GM18873 (cell line): ENCODE data around the gene CD99L2.
"Not testable (repeated sequence)": the region's sequence is repeated elsewhere in the genome, so short reads cannot be mapped to it uniquely, and the experiment has no call there.

Experiments used
- ATAC-seq: cut with Tn5 transposase; IDR thresholded peaks from one replicate; pipeline ENCODE4 v1.9.1; 2021; ENCODE audit warnings: mild to moderate bottlenecking, moderate library complexity, moderate number of reproducible peaks; ENCODE audit not compliant: unreplicated experiment, low FRiP score

The CD99L2 gene

DNA sequence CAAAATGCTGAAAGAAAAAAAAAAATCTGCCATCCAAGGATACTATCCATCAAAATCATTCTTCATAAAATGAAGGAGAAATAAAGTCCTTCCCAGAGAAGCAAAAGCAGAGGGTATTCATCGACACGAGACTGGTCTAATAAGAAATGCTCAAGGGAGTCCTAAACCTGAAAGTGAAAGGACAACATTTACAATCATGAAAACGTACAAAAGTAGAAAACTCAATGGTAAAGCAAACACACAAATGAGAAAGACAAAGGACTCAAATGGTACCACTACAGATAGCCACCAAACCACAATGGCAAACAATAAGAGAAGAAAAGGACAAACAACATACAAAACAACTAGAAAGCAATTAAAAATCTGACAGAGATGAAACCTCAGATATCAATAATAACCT is 41.0 kb downstream of the CD99L2 start:
- no peak for ATAC-seq

DNA sequence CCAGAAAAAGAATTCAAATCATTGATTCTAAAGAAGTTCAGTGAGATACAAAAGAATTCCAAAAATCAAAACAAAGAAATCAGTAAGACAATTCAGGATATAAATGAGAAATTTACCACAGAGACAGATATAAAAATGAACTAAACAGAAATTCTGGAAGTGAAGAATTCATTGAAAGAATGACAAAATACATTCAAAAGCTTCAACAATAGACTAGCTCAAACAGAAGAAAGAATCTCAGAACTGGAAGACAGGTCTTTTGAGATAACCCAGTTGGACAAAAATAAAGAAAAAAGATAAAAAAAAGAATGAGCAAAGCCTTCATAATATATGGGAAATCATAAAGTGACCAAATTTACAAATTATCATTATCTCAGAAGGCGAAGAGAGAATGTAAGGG is 41.7 kb downstream of the CD99L2 start:
- no peak for ATAC-seq

DNA sequence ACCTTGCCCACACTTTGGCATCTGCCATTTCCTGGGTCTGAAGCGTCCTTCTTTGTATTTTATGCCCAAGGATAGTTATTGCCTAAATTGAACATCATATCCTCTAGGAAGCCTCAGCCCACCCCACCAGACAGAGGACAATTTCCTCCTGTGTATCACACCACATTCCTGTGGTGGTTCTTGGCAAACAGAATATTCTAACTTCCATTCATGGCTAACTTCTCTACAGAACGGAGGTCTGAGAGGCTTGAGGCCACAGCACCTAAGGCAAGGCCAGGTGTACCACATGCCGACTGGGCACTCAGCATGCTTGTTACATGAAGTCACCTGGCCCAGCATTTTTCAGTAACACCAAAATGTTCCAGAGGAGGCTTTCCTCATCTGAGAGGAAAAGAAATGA is 42.4 kb downstream of the CD99L2 start:
- no peak for ATAC-seq

DNA sequence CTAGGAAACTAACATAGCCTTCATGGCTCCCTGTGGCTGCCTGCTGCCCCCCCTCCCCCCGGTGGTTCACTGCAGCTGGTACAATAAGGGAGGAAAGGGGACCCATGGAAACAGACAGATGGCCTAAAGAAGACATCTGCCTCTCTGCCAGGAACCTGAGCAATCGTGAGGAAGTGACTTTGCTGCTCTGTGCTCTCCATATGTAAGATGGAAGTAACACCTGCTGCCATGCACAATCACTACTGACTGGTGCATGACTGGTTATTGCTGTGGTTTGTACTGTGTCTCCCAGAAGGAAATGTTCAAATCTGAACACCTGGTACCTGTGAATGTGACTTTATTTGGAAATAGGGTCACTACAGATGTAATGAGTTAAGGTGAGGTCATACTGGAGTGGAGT is 43.6 kb downstream of the CD99L2 start:
- no peak for ATAC-seq

DNA sequence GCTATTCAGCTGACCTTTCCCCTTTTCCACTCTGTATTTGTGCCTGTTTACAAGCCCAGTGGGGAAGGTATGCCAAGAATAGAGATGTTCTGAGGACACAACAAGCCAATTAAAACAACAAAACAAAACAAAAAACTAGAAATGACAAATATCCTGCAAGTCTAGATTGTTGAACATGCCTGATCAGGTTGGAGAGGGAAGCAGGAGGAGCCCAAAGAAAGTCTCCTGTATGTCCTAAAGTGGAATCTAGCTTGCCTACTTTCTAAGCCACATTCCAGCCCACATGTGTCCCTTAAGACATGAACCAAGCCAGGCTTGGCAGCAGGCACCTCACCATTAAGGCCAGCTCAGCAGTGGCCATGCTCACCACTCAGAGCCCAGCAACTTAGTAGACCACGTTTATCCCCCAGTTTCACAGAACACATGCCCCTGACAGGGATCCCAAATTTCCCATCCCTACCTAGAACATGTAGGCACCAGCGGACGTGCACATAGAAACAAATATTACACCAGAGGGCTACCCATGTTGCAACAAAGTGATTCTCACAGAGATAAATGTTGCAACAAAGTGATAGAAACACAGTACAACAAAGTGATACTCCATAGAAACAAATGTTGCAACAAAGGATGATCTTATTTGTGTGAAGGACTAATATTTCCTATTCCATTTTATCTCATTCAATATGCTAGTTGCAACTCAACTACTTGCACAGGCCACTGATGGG is 48.3 kb downstream of the CD99L2 start:
- no peak for ATAC-seq

DNA sequence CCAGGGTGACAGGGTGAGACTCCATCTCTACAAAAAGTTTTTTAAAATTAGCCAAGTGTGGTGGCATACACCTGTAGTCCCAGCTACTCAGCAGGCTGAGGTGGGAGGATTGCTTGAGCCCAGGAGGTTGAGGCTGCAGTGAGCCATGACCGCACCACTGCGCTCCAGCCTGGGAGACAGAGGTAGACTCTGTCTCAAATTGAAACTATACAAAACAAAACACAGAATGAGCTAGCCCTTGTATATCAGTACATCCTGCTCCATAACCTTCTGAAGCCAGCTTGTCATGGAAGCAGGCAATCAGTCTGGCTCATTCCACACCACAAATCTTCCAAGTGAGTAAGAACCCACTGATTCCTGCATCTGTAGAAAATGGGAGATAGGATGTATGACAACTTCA is 49.0 kb downstream of the CD99L2 start:
- no peak for ATAC-seq

DNA sequence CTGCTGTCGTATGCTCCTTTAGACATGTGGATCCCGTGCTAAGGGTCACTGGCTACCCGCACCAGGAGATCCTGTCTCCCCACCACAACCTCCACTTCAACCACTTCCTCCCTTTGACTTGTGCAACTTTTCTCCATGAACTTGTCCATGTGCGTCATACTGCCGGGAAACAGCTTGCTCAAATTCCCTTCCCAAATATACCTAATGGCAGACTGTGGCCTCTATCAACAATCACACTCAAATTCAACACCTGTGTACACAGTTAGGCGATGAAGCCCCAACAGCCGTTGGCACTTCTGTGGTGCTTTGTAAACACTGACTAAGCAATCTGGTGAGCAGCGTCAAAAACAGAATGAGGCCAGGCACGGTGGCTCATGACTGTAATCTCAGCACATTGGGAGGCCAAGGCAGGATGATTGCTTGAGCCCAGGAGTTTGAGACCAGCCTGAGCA is 49.5 kb downstream of the CD99L2 start:
- no peak for ATAC-seq

DNA sequence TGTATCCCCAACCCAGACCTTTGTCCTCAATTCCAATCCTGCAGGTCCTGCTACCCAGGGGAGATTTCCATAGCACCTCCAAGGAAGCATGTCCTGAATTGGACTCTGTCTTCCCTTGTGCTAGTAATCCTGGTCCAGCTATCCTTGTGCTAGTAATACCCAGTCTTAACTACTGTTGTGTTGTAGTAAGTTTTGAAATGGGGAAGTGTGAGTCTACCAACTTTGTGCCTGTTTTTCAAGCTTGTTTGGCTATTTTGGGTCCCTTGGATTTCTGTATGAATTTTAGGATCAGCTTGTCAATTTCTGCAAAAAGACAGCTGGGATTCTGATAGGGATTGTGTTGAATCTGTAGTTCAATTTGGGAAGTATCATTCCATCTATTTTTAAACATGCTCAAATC is 51.4 kb downstream of the CD99L2 start:
- ATAC-seq, result no peak

DNA sequence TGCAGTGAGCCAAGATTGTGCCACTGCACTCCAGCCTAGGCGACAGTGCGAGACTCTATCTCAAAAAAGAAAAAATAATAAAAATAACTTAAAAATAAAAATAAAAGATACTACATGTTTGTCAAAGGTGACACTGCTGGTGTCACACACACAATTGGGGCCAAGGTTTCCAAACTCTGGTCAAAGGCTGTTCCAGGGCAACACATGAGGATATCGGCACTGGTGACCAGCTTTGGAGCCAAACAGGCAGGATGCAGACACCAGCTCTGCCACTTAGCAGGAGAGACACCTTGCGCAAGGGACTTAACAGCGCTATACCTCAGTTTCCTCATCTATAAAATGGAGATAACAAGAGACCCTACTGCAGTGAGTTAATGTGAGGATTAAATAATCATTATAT is 52.3 kb downstream of the CD99L2 start:
- no peak for ATAC-seq

DNA sequence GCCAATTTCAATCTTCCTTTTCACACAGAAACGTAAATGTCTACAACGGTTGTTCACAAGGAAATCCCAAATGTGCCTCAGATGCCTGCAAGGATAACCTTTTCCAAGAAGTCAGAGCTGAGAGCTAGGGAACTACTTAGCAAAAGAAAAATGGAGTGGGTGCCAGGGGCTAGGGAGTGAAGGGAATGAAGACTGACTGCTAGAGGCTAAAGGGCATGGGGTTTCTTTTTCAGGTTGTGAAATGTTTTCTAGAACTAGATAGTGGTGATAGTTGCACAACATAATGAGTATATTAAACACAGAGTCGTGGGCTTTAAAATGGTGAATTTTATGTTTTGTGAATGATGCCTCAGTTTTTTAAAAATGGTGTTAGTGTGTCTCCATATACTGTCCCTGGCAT is 53.4 kb downstream of the CD99L2 start:
- no peak for ATAC-seq

DNA sequence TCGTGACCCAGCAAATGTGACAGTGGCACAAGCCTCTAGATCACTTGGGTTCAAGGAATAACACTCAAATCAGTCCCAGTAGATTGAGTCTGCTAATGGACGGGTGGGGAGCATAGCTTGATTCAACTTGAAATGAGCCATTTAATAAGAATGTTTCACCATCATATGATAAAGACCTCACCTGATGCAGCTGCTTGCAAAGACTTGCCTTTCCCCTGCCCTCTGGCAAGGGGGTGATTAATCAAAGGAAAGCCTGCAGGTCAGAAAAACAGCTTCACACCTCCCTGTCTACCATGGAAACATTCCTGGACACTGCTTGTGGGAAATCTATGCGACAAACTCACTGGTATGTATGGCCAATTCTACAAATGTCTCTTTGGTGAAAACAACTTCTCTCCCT is 54.5 kb downstream of the CD99L2 start:
- no peak for ATAC-seq

DNA sequence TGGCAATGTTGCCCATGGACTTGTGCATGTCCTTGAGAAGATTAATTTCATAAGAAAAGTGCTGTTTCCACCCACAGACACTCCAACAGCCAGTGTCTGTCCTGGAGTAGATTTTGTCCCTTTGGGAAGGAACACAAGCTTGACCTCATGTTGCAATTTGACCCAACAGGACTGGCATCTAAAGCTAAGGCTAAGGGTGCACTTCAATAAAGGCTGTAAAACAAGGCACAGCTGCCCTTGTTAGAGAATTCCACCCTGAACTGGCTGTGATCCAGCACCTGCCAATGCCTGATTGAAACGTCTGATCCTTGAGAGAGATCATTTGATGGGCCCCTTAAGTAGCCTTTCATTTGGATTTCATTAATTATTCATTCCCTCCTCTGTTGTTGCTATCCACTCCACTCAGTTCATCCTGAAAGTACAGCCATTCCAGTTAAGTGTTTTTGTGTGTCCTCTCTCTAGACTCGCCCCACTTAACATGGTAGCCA is 56.2 kb downstream of the CD99L2 start:
- no peak for ATAC-seq

DNA sequence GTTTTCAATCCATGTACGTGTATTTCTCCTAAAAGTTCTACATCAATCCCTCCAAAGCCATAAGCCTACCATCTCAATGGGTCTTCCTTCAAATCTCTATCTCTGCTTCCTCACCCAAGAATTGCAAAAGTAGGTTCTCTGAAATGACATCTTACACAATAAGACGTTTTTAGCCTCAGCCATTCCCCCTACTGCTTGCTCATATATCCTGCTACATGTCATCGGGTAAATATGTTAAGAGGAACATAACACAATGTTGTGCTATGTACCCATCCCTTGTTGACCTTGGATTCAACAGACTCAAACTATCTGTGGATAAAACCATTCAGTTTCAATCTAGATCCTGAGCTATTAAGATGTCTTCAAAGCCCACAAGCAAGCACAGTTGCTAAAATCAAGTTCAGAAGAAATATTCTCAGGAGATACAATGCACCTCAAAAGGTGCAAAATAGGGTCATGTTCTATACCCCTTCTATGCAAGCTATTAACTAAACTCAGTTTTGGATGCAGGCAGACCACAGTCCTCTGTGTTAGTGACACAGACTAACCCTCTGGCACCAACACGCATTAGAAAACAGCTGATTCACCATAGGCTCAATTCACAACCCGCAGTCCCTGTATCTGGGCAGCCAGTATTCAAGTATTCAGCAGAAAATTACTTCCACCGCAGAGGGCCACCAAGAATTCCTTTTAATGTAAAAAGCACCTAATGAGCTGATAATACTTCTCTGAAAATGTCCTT is 56.8 kb downstream of the CD99L2 start:
- ATAC-seq, result no peak

DNA sequence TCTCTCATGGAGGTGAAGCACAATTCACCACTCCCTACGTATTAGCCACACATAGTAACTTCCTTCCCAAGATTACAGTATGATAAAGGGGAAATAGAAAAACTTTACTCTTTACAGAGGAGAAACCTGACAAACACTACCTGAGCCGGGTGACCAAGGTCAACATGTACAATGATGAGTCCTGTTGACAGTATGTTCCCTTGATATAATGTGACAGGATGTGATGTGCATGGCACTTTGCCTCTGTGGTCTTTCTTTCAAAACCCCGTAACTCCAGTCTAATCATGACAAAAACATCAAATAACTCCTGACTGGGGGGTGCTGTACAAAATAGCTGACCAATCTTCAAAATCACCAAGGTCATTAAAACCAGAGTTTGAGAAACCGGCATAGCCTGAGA is 60.6 kb downstream of the CD99L2 start:
- no peak for ATAC-seq

DNA sequence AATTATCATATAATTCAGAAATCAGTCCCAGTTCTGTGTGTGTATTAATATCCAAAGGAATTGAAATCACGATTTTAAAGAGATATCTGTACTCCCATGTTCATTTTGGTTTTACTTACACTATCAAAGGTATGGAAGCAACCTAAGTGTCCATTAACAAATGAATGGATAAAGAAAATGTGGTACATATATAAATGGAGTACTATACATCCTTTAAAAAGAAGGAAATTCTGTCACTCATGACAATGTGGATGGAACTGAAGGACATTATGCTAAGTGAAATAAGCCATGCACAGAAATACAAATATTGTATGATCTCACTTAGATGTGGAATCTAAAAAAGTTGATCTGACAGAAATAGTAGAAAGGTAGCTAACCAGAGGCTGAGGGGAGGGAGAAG is 63.8 kb downstream of the CD99L2 start:
- ATAC-seq, result no peak

DNA sequence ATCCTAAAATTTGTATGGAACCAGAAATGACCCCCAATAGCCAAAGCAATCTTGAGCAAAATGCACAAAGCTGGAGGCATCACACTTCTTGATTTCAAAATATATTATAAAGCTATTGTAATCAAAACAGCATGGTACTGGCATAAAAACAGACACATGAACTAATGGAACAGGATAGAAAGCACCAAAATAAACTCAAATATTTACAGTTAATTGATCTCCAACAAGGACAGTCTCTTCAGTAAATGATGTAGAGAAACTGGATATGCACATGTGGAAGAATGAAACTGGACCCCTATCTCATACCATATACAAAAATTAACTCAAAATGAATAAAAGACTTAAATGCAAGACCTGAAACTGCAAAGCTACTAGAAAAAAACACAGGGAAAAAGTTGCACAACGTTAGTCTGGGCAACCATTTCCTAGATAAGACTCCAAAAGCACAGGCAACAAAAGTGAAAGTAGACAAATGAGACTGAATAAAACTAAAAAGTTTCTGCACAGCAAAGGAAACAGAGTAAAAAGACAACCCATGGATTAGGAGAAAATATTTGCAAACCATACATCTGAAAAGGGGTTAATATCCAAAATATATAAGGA is 64.9 kb downstream of the CD99L2 start:
- no peak for ATAC-seq

DNA sequence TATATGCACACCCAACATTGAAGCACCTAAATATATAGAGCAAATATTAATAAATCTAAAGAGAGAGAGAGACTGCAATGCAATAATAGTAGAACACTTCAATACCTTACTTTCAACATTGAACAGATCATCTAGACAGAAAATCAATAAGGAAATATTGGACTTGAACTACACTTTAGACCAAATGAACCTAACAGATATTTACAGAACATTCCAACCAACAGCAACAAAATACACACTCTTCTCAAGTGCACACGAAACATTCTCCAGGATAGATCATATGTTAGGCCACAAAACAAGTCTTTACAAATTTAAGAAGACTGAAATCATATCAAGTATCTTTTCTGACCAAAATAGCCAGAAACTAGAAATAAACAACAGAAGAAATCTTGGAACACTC is 66.6 kb downstream of the CD99L2 start:
- ATAC-seq, result no peak

DNA sequence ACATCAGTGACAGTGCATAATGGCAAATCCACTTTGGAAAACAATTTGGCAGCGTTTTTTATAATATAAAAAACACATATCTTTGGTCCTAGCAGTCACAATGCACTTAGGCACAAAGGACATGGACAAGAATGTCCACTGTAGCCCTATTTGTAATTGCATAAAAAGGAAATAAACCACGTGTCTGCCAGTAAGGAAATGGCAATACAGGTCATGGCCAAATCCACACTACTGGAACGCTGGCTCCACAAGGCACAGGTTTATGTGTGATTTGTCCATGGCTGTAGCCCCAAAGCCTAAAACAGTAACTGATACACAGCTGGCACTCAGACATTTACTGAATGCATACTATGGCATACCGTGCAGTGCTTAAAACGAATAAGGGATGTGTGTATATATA is 69.7 kb downstream of the CD99L2 start:
- ATAC-seq, result no peak

DNA sequence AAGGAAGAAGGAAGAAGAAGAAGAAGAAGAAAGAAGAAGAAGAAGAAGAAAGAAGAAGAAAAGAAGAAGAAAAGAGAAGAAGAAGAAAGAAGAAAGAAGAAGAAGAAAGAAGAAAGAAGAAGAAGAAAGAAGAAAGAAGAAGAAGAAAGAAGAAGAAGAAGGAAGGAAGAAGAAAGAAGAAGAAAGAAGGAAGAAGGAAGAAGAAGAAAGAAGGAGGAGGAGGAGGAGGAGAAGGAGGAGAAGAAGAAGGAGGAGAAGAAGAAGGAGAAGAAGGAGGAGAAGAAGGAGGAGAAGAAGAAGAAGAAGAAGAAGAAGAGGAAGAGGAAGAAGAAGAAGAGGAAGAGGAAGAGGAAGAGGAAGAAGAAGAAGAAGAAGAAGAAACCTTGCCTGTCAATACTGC is 74.1 kb downstream of the CD99L2 start:
- ATAC-seq, result not testable (repeated sequence)

DNA sequence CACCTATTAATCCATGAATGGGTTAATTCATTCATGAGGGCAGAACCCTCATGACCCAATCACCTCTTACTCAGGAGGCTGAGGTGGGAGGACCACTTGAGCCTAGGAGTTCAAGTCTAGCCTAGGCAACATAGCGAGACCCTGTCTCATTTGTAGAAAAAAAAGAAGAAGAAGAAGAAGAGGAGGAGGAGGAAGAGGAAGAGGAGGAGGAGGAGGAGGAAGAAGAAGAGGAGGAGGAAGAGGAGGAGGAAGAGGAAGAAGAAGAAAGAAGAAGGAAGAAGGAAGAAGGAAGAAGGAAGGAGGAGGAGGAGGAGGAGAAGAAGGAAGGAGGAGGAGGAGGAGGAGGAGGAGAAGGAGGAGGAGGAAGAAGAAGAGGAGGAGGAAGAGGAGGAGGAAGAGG is 74.6 kb downstream of the CD99L2 start:
- not testable (repeated sequence) for ATAC-seq

DNA sequence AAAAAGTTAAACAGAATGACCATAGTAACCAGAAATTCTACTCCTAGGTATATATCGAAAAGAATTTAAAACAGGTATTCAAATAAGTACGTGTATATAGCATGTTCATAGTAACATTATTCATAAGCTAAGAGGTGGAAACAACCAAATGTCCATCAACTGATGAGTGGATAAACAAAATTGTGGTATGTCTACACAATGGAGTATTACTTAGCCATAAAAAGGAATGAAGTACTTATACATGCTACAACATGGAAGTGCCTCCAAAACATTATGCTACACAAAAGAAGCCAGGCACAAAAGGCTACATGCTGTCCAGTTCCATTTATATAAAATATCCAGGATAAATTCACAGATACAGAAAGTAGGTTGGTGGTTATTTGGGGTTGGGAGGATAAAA is 76.5 kb downstream of the CD99L2 start:
- no peak for ATAC-seq

DNA sequence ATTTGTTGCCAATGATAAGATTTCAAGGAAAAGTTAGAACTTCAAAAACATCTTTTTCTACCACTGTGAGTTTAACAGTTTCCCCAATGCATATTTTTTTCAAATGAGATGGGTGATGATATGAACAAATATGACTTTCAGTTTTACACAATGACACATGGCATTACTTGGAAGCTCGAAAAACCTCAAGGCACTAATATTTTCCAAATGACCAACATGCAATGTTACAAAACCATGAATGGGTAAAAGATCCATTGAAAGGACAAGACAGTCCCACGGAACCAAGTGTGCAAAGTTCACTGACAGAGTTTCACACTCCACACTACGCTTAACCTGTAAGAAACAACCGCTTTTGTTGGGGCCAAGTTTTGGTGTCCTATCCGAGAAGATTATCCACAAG is 84.5 kb downstream of the CD99L2 start:
- ATAC-seq, result no peak
